ENCODE results near the gene KIF26A.

KIF26A gene

DNA sequence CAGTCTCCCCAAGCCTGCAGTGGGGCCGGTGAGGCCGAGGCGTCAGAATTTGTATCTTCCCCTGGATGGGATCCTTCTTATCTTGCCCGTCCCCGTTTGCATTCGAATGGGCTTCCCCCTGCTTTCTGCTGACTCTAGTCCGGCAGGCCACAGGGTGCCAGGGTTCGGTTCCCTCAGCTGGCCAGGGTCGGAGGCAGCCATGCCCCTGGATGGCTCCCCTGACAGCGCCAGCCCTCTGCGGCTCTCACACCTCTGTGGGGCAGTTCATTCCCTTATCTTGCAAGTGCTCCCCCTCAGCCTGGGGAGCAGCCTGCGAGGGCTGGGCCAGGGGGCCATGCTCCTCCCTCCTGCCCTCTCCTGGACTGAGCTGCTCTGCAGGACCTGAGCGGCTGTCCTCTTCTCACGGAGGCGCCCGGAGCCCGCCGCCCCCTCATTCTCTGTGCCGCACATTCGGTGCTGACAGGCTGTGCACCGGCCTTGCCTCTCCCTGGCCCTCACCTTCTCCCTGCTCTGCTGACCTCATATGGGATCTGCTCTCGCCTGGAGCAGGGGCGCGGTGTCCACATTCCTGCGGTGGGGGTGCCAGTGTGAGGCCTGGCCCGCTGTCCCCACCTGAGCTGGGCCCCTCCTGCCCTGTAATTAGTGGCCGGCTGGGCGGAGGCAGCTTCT is 32.8 kb downstream of the KIF26A start:
- Histone ChIP-seq H3K4me3 (ENCODE audit: low read depth in 1 of 2, low read length in 2 of 2) (no peak overlapping the region), H3K27ac (ENCODE audit: low read depth, low read length) (no peak overlapping the region), H3K4me1 (ENCODE audit: control insufficient read depth in 1 of 2, insufficient read depth in 2 of 2, low read length in 2 of 2) (peaks cover 0 to 3% of the 10 kb centered on the region in 2 donors), H3K9me3 (ENCODE audit: control insufficient read depth in 1 of 2, low read length in 2 of 2) (no peaks in the 10 kb centered on the region), H3K27me3 (ENCODE audit: control insufficient read depth in 1 of 2, insufficient read depth in 2 of 2, low read length in 2 of 2) (no peaks in the 10 kb centered on the region), H3K36me3 (ENCODE audit: control insufficient read depth in 1 of 2, insufficient read depth in 2 of 2, low read length in 2 of 2) (no peaks in the 10 kb centered on the region), H3K9ac (ENCODE audit: low read depth in 1 of 2, low read length in 2 of 2) (no peak overlapping the region)

DNA sequence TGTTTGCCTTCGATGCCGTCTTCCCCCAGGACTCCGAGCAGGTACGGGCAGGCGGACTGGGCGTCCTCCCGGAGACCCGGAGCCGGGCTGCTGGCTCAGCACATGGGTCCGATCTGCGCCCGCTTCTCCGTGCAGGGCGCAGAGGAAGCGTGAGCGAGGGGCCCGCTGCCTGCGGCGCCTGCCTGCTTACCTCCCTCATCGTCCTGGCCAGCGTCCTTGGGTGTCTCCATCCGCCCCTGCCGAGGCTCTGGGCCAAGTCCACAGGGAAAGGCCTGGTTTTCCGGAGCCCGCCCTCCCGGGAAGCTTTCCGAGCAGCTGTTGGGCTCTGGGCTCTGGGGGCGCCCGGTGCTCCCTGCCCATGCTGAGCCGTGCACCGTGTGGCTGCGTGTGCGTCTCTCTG is 33.5 kb downstream of the KIF26A start:
- H3K4me1 ChIP-seq (ENCODE audit: control insufficient read depth in 1 of 2, insufficient read depth in 2 of 2, low read length in 2 of 2) = peaks cover 0 to 3% of the 10 kb centered on the region in 2 donors
- H3K9me3 ChIP-seq (ENCODE audit: control insufficient read depth in 1 of 2, low read length in 2 of 2) = no peaks in the 10 kb centered on the region
- no peaks in the 10 kb centered on the region for H3K36me3 ChIP-seq (ENCODE audit: control insufficient read depth in 1 of 2, insufficient read depth in 2 of 2, low read length in 2 of 2)
- no peaks in the 10 kb centered on the region for H3K27me3 ChIP-seq (ENCODE audit: control insufficient read depth in 1 of 2, insufficient read depth in 2 of 2, low read length in 2 of 2)
- H3K9ac ChIP-seq (ENCODE audit: low read depth in 1 of 2, low read length in 2 of 2) = no peak overlapping the region
- H3K27ac ChIP-seq (ENCODE audit: low read depth, low read length) = no peak overlapping the region
- H3K4me3 ChIP-seq (ENCODE audit: low read depth in 1 of 2, low read length in 2 of 2) = no peak overlapping the region

GRCh38 chr14:104172349-104172748 is 34.0 kb downstream of the KIF26A start:
- Histone ChIP-seq H3K4me3 (ENCODE audit: low read depth in 1 of 2, low read length in 2 of 2) (no peak overlapping the region), H3K4me1 (ENCODE audit: control insufficient read depth in 1 of 2, insufficient read depth in 2 of 2, low read length in 2 of 2) (peaks cover 0 to 3% of the 10 kb centered on the region in 2 donors)

DNA sequence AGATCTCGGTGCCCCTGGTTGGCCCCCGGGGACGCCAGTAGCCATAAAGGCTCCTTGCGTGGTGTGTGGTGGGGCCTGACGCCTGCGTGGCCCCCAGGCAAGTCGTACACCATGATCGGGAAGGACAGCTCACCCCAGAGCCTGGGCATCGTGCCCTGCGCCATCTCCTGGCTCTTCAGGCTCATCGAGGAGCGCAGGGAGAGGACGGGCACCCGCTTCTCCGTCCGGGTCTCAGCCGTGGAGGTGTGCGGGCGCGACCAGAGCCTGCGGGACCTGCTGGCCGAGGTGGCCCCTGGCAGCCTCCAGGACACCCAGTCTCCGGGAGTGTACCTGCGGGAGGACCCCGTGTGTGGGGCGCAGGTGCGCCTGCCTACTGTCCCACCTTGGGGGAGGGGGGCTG is 34.5 kb downstream of the KIF26A start:
- H3K36me3 ChIP-seq (ENCODE audit: control insufficient read depth in 1 of 2, insufficient read depth in 2 of 2, low read length in 2 of 2) = no peaks in the 10 kb centered on the region
- no peak overlapping the region for H3K4me3 ChIP-seq (ENCODE audit: low read depth in 1 of 2, low read length in 2 of 2)
- peaks cover 0 to 3% of the 10 kb centered on the region in 2 donors for H3K4me1 ChIP-seq (ENCODE audit: control insufficient read depth in 1 of 2, insufficient read depth in 2 of 2, low read length in 2 of 2)

More at GRCh38 chr14:104172349-104172748, 34.0 kb downstream of the KIF26A start:
- Histone ChIP-seq H3K9ac (ENCODE audit: low read depth in 1 of 2, low read length in 2 of 2) (no peak overlapping the region), H3K9me3 (ENCODE audit: control insufficient read depth in 1 of 2, low read length in 2 of 2) (no peaks in the 10 kb centered on the region), H3K27me3 (ENCODE audit: control insufficient read depth in 1 of 2, insufficient read depth in 2 of 2, low read length in 2 of 2) (no peaks in the 10 kb centered on the region), H3K27ac (ENCODE audit: low read depth, low read length) (no peak overlapping the region), H3K36me3 (ENCODE audit: control insufficient read depth in 1 of 2, insufficient read depth in 2 of 2, low read length in 2 of 2) (no peaks in the 10 kb centered on the region)

GRCh38 chr14:104174051-104174450 is 35.7 kb downstream of the KIF26A start:
- H3K9ac ChIP-seq (ENCODE audit: low read depth in 1 of 2, low read length in 2 of 2) = no peak overlapping the region
- H3K27ac ChIP-seq (ENCODE audit: low read depth, low read length) = no peak overlapping the region
- H3K36me3 ChIP-seq (ENCODE audit: control insufficient read depth in 1 of 2, insufficient read depth in 2 of 2, low read length in 2 of 2) = no peaks in the 10 kb centered on the region
- H3K4me1 ChIP-seq (ENCODE audit: control insufficient read depth in 1 of 2, insufficient read depth in 2 of 2, low read length in 2 of 2) = peaks cover 0 to 3% of the 10 kb centered on the region in 2 donors
- H3K9me3 ChIP-seq (ENCODE audit: control insufficient read depth in 1 of 2, low read length in 2 of 2) = no peaks in the 10 kb centered on the region
- no peaks in the 10 kb centered on the region for H3K27me3 ChIP-seq (ENCODE audit: control insufficient read depth in 1 of 2, insufficient read depth in 2 of 2, low read length in 2 of 2)
- H3K4me3 ChIP-seq (ENCODE audit: low read depth in 1 of 2, low read length in 2 of 2) = no peak overlapping the region

More for the DNA sequence above, 34.5 kb downstream of the KIF26A start:
- Histone ChIP-seq H3K27me3 (ENCODE audit: control insufficient read depth in 1 of 2, insufficient read depth in 2 of 2, low read length in 2 of 2) (no peaks in the 10 kb centered on the region), H3K9ac (ENCODE audit: low read depth in 1 of 2, low read length in 2 of 2) (no peak overlapping the region), H3K27ac (ENCODE audit: low read depth, low read length) (no peak overlapping the region), H3K9me3 (ENCODE audit: control insufficient read depth in 1 of 2, low read length in 2 of 2) (no peaks in the 10 kb centered on the region)

DNA sequence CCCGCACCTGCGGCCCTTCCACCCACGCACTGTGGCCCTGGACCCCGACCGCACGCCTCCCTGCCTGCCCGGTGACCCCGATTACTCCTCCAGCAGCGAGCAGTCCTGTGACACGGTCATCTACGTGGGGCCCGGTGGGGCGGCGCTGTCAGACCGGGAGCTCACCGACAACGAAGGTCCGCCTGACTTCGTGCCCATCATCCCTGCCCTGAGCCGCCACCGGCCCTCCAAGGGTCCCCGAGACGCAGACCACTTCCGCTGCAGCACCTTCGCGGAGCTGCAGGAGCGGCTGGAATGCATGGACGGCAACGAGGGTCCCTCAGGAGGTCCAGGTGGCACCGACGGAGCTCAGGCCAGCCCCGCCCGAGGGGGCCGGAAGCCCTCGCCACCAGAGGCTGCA is 36.7 kb downstream of the KIF26A start:
- no peaks in the 10 kb centered on the region for H3K9me3 ChIP-seq (ENCODE audit: control insufficient read depth in 1 of 2, low read length in 2 of 2)
- H3K4me1 ChIP-seq (ENCODE audit: control insufficient read depth in 1 of 2, insufficient read depth in 2 of 2, low read length in 2 of 2) = peaks cover 0 to 3% of the 10 kb centered on the region in 2 donors
- no peak overlapping the region for H3K9ac ChIP-seq (ENCODE audit: low read depth in 1 of 2, low read length in 2 of 2)
- H3K27me3 ChIP-seq (ENCODE audit: control insufficient read depth in 1 of 2, insufficient read depth in 2 of 2, low read length in 2 of 2) = no peaks in the 10 kb centered on the region
- no peak overlapping the region for H3K4me3 ChIP-seq (ENCODE audit: low read depth in 1 of 2, low read length in 2 of 2)
- H3K27ac ChIP-seq (ENCODE audit: low read depth, low read length) = no peak overlapping the region
- H3K36me3 ChIP-seq (ENCODE audit: control insufficient read depth in 1 of 2, insufficient read depth in 2 of 2, low read length in 2 of 2) = no peaks in the 10 kb centered on the region

GRCh38 chr14:104175811-104176210 is 37.4 kb downstream of the KIF26A start:
- Histone ChIP-seq H3K9me3 (ENCODE audit: control insufficient read depth in 1 of 2, low read length in 2 of 2) (no peaks in the 10 kb centered on the region), H3K4me3 (ENCODE audit: low read depth in 1 of 2, low read length in 2 of 2) (no peak overlapping the region), H3K27me3 (ENCODE audit: control insufficient read depth in 1 of 2, insufficient read depth in 2 of 2, low read length in 2 of 2) (no peaks in the 10 kb centered on the region), H3K4me1 (ENCODE audit: control insufficient read depth in 1 of 2, insufficient read depth in 2 of 2, low read length in 2 of 2) (peaks cover 0 to 3% of the 10 kb centered on the region in 2 donors), H3K27ac (ENCODE audit: low read depth, low read length) (no peak overlapping the region), H3K36me3 (ENCODE audit: control insufficient read depth in 1 of 2, insufficient read depth in 2 of 2, low read length in 2 of 2) (no peaks in the 10 kb centered on the region), H3K9ac (ENCODE audit: low read depth in 1 of 2, low read length in 2 of 2) (no peak overlapping the region)

DNA sequence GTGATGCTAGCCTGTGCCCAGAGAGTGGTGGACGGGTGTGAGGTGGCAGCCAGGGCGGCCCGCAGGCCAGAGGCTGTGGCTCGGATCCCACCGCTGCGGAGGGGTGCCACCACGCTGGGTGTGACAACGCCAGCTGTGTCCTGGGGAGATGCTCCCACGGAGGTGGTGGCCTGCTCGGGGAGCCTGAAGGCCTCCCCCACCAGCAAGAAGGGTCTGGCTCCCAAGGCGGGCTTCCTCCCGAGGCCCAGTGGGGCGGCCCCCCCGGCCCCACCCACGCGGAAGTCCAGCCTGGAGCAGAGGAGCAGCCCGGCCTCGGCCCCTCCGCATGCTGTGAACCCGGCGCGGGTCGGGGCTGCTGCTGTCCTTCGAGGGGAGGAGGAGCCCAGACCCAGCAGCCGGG is 38.2 kb downstream of the KIF26A start:
- Histone ChIP-seq H3K4me3 (ENCODE audit: low read depth in 1 of 2, low read length in 2 of 2) (no peak overlapping the region), H3K9me3 (ENCODE audit: control insufficient read depth in 1 of 2, low read length in 2 of 2) (no peaks in the 10 kb centered on the region), H3K36me3 (ENCODE audit: control insufficient read depth in 1 of 2, insufficient read depth in 2 of 2, low read length in 2 of 2) (no peaks in the 10 kb centered on the region), H3K4me1 (ENCODE audit: control insufficient read depth in 1 of 2, insufficient read depth in 2 of 2, low read length in 2 of 2) (peaks cover 0 to 3% of the 10 kb centered on the region in 2 donors), H3K27ac (ENCODE audit: low read depth, low read length) (no peak overlapping the region), H3K27me3 (ENCODE audit: control insufficient read depth in 1 of 2, insufficient read depth in 2 of 2, low read length in 2 of 2) (no peaks in the 10 kb centered on the region), H3K9ac (ENCODE audit: low read depth in 1 of 2, low read length in 2 of 2) (no peak overlapping the region)

GRCh38 chr14:104177411-104177810 is 39.0 kb downstream of the KIF26A start:
- H3K9ac ChIP-seq (ENCODE audit: low read depth in 1 of 2, low read length in 2 of 2) = no peak overlapping the region

DNA sequence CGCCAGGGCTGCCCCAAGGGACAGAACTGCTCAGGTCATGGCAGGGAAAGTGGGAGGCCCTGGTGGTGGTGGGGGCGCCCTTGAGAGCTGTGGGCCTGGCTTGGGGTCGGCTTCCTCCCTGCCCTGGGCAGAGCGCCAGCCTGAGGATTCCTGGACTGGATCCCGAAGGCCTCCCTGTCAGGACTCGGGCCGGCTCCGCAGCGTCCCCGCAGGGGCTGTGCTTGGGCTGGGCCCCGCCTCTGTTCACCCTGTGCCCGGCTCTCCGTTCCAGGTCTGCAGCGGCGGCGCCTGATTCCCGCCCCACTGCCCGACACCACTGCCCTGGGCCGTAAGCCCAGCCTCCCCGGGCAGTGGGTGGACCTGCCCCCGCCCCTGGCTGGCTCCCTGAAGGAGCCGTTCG is 39.9 kb downstream of the KIF26A start:
- Histone ChIP-seq H3K36me3 (ENCODE audit: control insufficient read depth in 1 of 2, insufficient read depth in 2 of 2, low read length in 2 of 2) (no peaks in the 10 kb centered on the region), H3K27ac (ENCODE audit: low read depth, low read length) (no peak overlapping the region), H3K9ac (ENCODE audit: low read depth in 1 of 2, low read length in 2 of 2) (no peak overlapping the region), H3K9me3 (ENCODE audit: control insufficient read depth in 1 of 2, low read length in 2 of 2) (no peaks in the 10 kb centered on the region), H3K4me3 (ENCODE audit: low read depth in 1 of 2, low read length in 2 of 2) (no peak overlapping the region), H3K27me3 (ENCODE audit: control insufficient read depth in 1 of 2, insufficient read depth in 2 of 2, low read length in 2 of 2) (no peaks in the 10 kb centered on the region), H3K4me1 (ENCODE audit: control insufficient read depth in 1 of 2, insufficient read depth in 2 of 2, low read length in 2 of 2) (no peaks in the 10 kb centered on the region)

More at GRCh38 chr14:104177411-104177810, 39.0 kb downstream of the KIF26A start:
- Histone ChIP-seq H3K27ac (ENCODE audit: low read depth, low read length) (no peak overlapping the region), H3K27me3 (ENCODE audit: control insufficient read depth in 1 of 2, insufficient read depth in 2 of 2, low read length in 2 of 2) (no peaks in the 10 kb centered on the region), H3K9me3 (ENCODE audit: control insufficient read depth in 1 of 2, low read length in 2 of 2) (no peaks in the 10 kb centered on the region), H3K4me3 (ENCODE audit: low read depth in 1 of 2, low read length in 2 of 2) (no peak overlapping the region), H3K36me3 (ENCODE audit: control insufficient read depth in 1 of 2, insufficient read depth in 2 of 2, low read length in 2 of 2) (no peaks in the 10 kb centered on the region), H3K4me1 (ENCODE audit: control insufficient read depth in 1 of 2, insufficient read depth in 2 of 2, low read length in 2 of 2) (no peaks in the 10 kb centered on the region)

All from duodenal mucosa (tissue), 2 donors.